HT1080 (cell line): Measurements from ENCODE around the gene MTHFS. TPM values are rescaled to one million over a fixed set of nuclear protein-coding genes. Genes with fewer than 3 reads are reported as not detected.
A peak's percentile ranks its signal among the peaks of the same experiment; 100 is the strongest.
"Not testable (repeated sequence)": the region's sequence is repeated elsewhere in the genome, so short reads cannot be mapped to it uniquely, and the experiment has no call there.

Source experiments
- DNase-seq: peaks from one replicate; pipeline ENCODE4 v3.0.0-alpha.2; 2015; ENCODE audit warnings: low read depth
- polyA plus RNA-seq, 2 experiments: library from polyadenylated mRNA; depleted of rRNA; stranded (reverse); fragments of >200 nt; gene quantifications; 2 replicates each; pipeline ENCODE4 v1.2.3, GENCODE V29; 2015
- total RNA-seq: library from RNA; depleted of rRNA; stranded (reverse); fragments of >200 nt; shearing (Covaris generic); gene quantifications from 2 replicates; pipeline ENCODE4 v1.2.3, GENCODE V29; 2014; rRNA removed

MTHFS gene
- 29.6 and 41.8 TPM in 2 replicates for total RNA-seq
- polyA plus RNA-seq (2015; cell fraction: cytosol; rRNA removed), result 40.6 and 42.0 TPM in 2 replicates
- 13.6 and 16.6 TPM in 2 replicates for polyA plus RNA-seq (2015; cell fraction: nucleus; rRNA removed)

- DNase-seq, result peak; percentile 80
These were observed at the start of gene MTHFS for GRCh38 chr15:79896634-79897379. MTHFS (minus strand) TSS chr15:79897014; CDS start chr15:79896988, 26 bp downstream.

GRCh38 chr15:79944622-79945021 is 47.8 kb upstream of the MTHFS start:
- no peak for DNase-seq

GRCh38 chr15:79943820-79944219 is 47.0 kb upstream of the MTHFS start:
- no peak for DNase-seq

GRCh38 chr15:79942741-79943481 is 46.1 kb upstream of the MTHFS start:
- no peak for DNase-seq

DNA sequence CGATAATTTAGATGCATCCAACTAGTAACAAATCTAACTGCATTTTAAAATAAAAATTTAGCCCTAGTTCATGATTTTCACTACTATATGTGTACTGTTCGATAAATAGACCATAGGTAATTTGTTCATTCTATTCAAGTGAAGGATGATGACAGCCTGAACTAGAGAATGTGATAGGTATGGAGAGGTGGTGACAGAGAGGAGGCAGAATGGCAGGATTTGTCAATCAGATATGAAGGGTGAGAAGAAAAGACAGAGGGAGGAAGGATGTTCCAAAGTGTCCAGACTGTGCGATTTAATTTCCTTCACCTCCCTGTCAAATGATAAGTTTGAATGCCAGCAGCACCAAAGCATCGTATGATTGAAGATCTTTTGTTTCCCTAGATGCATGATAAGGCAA is 42.6 kb upstream of the MTHFS start:
- DNase-seq, result no peak

DNA sequence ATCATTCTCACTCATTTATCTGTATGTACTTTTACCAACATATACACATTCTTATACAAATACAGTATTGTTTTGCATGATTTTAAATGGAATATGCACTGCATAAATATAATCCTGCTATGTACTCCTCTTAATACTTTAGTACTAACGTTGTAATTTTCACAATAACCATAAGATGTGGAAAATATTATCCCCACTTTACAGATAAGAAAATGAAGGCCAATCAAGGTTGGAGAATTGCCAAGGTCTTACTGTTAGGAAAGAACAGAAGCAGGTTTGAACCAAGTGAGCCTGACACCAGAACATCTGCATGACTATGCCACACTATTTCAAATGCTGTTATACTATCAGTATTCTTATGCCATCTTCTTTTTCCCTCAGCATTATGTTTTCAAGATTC is 41.3 kb upstream of the MTHFS start:
- DNase-seq, result no peak

DNA sequence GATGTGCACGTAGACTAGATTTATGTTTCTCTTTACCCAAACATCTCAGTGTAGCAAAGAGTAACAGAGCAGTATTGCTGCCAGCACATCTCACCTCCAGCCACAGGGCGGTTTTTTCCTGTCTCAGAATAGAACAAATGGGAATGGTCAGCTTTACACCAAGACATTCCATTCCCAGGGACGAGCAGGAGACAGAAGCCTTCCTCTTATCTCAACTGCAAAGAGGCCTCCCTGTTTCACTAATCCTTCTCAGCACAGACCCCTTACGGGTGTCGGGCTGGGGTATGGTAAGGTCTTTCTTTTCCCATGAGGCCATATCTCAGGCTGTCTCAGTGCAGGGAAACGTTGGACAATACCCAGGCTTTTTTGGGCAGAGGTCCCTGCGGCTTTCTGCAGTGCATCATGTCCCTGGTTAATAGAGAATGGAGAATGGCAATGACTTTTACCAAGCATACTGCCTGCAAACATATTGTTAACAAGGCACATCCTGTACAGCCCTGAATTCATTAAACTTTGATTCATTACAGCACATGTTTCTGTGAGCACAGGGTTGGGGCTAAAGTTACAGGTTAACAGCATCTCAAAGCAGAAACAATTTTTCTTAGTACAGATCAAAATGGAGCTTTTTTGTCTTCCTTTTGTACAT is 38.9 kb upstream of the MTHFS start:
- not testable (repeated sequence) for DNase-seq

- DNase-seq, result no peak
These were observed 36.4 kb upstream of the MTHFS start for GRCh38 chr15:79933231-79933630.

DNA sequence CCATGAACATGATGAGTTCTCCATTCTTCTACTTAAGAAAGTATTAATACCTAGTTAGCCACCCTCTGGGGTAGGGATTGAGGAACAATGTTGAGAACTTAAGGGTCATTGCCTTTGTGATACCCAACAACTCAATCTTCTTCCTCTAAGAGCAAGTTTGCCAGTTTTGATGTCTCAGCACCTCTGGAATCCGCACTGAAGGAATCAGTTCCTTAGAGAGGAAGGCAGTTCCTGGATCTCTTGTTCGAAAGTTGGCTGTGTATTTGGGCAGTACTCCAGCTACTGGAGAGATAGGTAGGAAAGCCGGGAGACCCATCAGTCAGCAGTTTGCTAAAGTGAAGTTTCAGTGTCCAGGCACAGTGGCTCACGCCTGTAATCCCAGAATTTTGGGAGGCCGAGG is 35.6 kb upstream of the MTHFS start:
- no peak for DNase-seq

DNA sequence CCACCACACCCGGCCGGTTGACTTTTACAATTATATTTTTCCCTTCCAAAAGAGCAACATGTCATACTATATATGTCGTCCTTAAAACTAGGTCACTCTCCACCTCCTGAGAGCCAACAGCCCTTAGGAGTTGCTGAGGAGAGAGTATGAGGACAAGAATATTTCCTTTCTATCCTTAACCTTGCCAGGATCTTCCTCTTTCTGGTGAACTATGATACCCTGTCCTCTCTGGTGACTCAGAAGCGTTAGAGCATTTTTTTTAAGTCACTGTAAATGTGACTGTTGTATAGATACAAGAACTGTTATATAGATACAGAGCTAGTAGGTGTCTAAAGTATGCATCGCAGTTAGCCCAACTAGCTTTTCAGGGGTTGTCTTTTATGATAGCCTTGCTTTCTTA is 33.7 kb upstream of the MTHFS start:
- no peak for DNase-seq

GRCh38 chr15:79929412-79929811 is 32.6 kb upstream of the MTHFS start:
- DNase-seq, result no peak

- DNase-seq, result not testable (repeated sequence)
These were observed 29.3 kb upstream of the MTHFS start for GRCh38 chr15:79926116-79926515.

- DNase-seq, result no peak
These were observed 27.6 kb upstream of the MTHFS start for GRCh38 chr15:79924379-79924778.

GRCh38 chr15:79923515-79924169 is 26.8 kb upstream of the MTHFS start:
- peak; percentile 95 for DNase-seq

GRCh38 chr15:79923079-79923514 is 26.3 kb upstream of the MTHFS start:
- DNase-seq, result peak; percentile 30

DNA sequence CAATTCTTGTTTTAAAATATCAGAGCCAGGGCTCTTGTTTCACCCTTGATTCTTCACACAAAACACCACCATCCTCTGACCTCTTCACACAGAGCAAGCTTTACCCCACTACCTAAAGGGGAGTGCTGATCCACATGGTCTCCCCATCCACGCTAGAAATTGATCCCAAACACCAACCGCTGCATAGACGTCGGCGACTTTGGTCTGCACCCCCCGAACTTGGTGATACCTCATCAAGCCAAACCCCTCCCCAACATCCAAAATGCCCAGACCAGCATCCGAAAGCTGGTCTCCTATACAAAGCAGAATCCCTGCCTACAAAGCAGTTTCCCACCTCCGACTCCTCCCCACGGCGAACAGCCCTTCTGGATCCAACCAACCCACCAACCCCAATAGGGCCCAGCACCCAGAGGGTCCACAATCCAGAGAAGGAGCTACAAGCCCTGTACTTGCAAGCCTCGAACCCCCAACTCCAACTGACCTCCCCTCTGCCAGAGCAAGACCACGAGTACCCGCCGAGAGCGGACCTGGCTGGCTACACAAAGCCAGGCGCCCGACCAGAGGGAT is 25.8 kb upstream of the MTHFS start:
- peak; percentile 10 for DNase-seq

GRCh38 chr15:79919749-79920511 is 23.1 kb upstream of the MTHFS start:
- no peak for DNase-seq

- no peak for DNase-seq
These were observed 22.4 kb upstream of the MTHFS start for GRCh38 chr15:79919090-79919748.

DNA sequence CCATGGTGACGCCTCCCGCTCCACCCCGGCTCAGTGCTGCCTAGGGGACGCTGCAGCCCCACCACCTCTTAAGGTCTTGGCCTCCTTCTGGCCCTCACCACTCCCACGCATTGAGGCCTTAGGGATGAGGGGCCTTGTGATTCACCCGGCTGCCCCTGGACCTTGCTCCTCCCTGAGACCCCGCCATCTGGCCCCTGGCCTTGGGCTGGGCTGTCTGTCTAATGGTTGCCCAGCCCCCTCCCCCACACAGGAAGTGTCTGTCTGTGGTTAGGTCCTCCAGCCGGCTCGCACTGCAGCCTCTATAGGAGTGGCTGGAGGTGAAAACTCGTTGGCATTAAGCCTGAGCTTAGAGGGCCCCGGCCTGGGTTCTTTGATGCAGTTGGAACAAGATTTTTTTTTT is 21.5 kb upstream of the MTHFS start:
- no peak for DNase-seq
